Pancreas (tissue), 10 donors: ENCODE data around the gene RPS3A. TPM values are rescaled to one million over a fixed set of nuclear protein-coding genes. Genes with fewer than 3 reads are reported as not detected.
"Not testable (repeated sequence)": the region's sequence is repeated elsewhere in the genome, so short reads cannot be mapped to it uniquely, and the experiment has no call there.

ENCODE experiments used
- ATAC-seq, 4 donors: fragments of 200-7000 bp; cut with Tn5 transposase; one replicate each; pipeline versions ENCODE4 v1.8.0 to v1.9.1; 2020; ENCODE audit warnings: mild to moderate bottlenecking in 4 of 4, moderate library complexity in 4 of 4
- DNase-seq, 6 donors: peaks; one replicate each; pipeline ENCODE4 v3.0.0-alpha.2; 2020
- FAIRE-seq: peaks from 2 replicates; lab custom pipeline; 2012; peaks lifted over from hg19 to GRCh38; lab: Jason Lieb, UNC
- H3K27ac ChIP-seq, 4 donors: fragments of 200-600 bp; sonication (generic); 1 replicate in 3 of 4; 2 replicates in 1 of 4; pipeline versions ENCODE4 v1.5.0 to v1.8.0; 2020
- H3K27me3 ChIP-seq, 4 donors: fragments of 200-600 bp; one replicate each; pipeline ENCODE4 v1.8.0; 2021
- H3K36me3 ChIP-seq, 3 donors: fragments of 200-600 bp; sonication (generic) in 1 of 3; one replicate each; pipeline versions ENCODE4 v1.5.0 to v1.8.0; 2020 to 2021
- H3K4me1 ChIP-seq, 3 donors: fragments of 200-600 bp; one replicate each; pipeline ENCODE4 v1.8.0; 2021
- H3K4me3 ChIP-seq, 4 donors: fragments of 200-600 bp; sonication (generic) in 2 of 4; one replicate each; pipeline versions ENCODE4 v1.5.0 to v1.8.0; 2020 to 2021
- H3K9me3 ChIP-seq, 4 donors: fragments of 200-600 bp; one replicate each; pipeline ENCODE4 v1.8.0; 2021
- WGBS, 2 donors: extraction: QIAGEN DNeasy Blood & Tissue Kit; methylation state at CpG; one replicate each; pipeline ENCODE4 v1.1.7; 2013; 5-methylcytosine and 5-hydroxymethylcytosine counted together
- intact Hi-C, 3 donors: fragments of 100-400 bp; cut with DNase I; formaldehyde crosslinking; loops; one replicate each; pipeline versions ENCODE4 v1.11.1 to v1.14.2; 2022
- polyA plus RNA-seq, 2 donors: library from polyadenylated mRNA; stranded (reverse); fragments of 200-250 nt; gene quantifications; one replicate each; pipeline ENCODE4 v1.2.3, GENCODE V29; 2013
- total RNA-seq, 6 donors: library from RNA; stranded (reverse); fragmentation: NEBNext Ultra II Directional in 4 of 6; extraction: Animal tissue kit (Norgen Biotek cat#: 25700) in 4 of 6; gene quantifications; one replicate each; pipeline versions ENCODE4 v1.2.1 to v1.2.4, GENCODE V29; 2021 to 2023
- TF ChIP-seq, protein P1 (sequence below), 4 donors: fragments of 200-600 bp; sonication (generic) in 3 of 4; IDR thresholded peaks; one replicate each; pipeline versions ENCODE4 v1.5.0 to v1.8.0; 2021; ENCODE audit warnings: antibody characterized with exemption in 4 of 4
- donor health status: healthy with polysubstance abuse.
- donor health status: DM: no; HTN: no; CAD: no; lungs with moderate emphysema.
- donor health status: DM: no; HTN: no; CAD: no.
- donor health status: control.
- donor health status: control.
- donor health status: Bipolar disorder and iron deficiency.
- donor health status: DM: yes; HTN: yes; CAD: no.
- donor health status: DM: no; HTN: no; CAD: no.
- donor health status: DM: no; HTN: no; CAD: no.
- donor health status: DM: yes; HTN: yes; CAD: no.

The RPS3A gene
- total and polyA plus RNA-seq, 8 donors: 882 to 1,850 (median 1,495) TPM

GRCh38 chr4:151129796-151130195 lies 30.4 kb downstream of the RPS3A start:
- Histone ChIP-seq H3K4me1 (no peaks in the 10 kb centered on the region), H3K9me3 (no peaks in the 10 kb centered on the region), H3K27ac (no peak overlapping the region), H3K27me3 (no peaks in the 10 kb centered on the region), H3K4me3 (no peak overlapping the region), H3K36me3 (peaks cover 0 to 4% (median 0%) of the 10 kb centered on the region in 3 donors)
- FAIRE-seq (no peak), DNase-seq (no peak), ATAC-seq (no peak)
- WGBS, 2 donors: 86 to 100% methylated on average over 1 of the region's 1 CpG
- TF ChIP-seq, protein P1, sequence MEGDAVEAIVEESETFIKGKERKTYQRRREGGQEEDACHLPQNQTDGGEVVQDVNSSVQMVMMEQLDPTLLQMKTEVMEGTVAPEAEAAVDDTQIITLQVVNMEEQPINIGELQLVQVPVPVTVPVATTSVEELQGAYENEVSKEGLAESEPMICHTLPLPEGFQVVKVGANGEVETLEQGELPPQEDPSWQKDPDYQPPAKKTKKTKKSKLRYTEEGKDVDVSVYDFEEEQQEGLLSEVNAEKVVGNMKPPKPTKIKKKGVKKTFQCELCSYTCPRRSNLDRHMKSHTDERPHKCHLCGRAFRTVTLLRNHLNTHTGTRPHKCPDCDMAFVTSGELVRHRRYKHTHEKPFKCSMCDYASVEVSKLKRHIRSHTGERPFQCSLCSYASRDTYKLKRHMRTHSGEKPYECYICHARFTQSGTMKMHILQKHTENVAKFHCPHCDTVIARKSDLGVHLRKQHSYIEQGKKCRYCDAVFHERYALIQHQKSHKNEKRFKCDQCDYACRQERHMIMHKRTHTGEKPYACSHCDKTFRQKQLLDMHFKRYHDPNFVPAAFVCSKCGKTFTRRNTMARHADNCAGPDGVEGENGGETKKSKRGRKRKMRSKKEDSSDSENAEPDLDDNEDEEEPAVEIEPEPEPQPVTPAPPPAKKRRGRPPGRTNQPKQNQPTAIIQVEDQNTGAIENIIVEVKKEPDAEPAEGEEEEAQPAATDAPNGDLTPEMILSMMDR (IDR thresholded peaks at IDR 0.05): no peak
- intact Hi-C loops: no loop called here

GRCh38 chr4:151133311-151133710 lies 33.9 kb downstream of the RPS3A start:
- no peak for FAIRE-seq
- TF ChIP-seq, protein P1 (IDR thresholded peaks at IDR 0.05): no peak
- 52% methylated on average over 5 of the region's 5 CpGs for WGBS, 2 donors
- DNase-seq: no peak
- no peak overlapping the region for H3K4me3 ChIP-seq
- intact Hi-C loops: no loop called here
- no peaks in the 10 kb centered on the region for H3K27me3 ChIP-seq
- no peaks in the 10 kb centered on the region for H3K4me1 ChIP-seq
- ATAC-seq: no peak
- H3K9me3 ChIP-seq: no peaks in the 10 kb centered on the region
- no peak overlapping the region for H3K27ac ChIP-seq
- H3K36me3 ChIP-seq: peaks cover 0 to 4% (median 0%) of the 10 kb centered on the region in 3 donors

DNA sequence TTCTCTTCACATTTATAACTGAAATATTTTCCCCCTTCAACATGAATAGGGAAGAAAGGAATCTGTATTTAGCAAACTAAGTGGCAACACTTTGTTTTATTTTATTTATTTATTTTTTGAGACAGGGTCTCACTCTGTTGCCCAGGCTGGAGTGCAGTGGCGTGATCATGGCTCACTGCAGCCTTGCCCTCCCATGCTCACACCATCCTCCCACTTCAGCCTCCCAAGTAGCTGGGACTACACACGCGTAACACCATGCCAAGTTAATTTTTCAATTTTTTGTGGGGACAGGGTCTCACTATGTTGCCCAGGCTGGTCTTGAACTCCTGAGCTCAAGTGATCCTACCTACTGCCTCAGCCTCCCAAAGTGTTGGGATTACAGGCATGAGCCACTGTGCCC lies 36.6 kb downstream of the RPS3A start:
- H3K27ac ChIP-seq, H3K4me1 ChIP-seq, ATAC-seq, FAIRE-seq, H3K27me3 ChIP-seq, intact Hi-C loops, H3K36me3 ChIP-seq, H3K4me3 ChIP-seq, H3K9me3 ChIP-seq, DNase-seq: not testable (repeated sequence)
- 95 to 96% methylated on average over 3 of the region's 3 CpGs for WGBS, 2 donors

- no peaks in the 10 kb centered on the region for H3K4me1 ChIP-seq
- H3K9me3 ChIP-seq: no peaks in the 10 kb centered on the region
- peaks cover 0 to 5% (median 0%) of the 10 kb centered on the region in 3 donors for H3K36me3 ChIP-seq
- no peaks in the 10 kb centered on the region for H3K27me3 ChIP-seq
- DNase-seq (no peak), FAIRE-seq (no peak), ATAC-seq (no peak)
- no peak overlapping the region for H3K4me3 ChIP-seq
- no peak overlapping the region for H3K27ac ChIP-seq
- intact Hi-C loops: no loop called here
- TF ChIP-seq, protein P1 (IDR thresholded peaks at IDR 0.05): no peak
- WGBS, 2 donors: 98 to 100% methylated on average over 1 of the region's 1 CpG
Observed at GRCh38 chr4:151139814-151140213, 40.4 kb downstream of the RPS3A start.

DNA sequence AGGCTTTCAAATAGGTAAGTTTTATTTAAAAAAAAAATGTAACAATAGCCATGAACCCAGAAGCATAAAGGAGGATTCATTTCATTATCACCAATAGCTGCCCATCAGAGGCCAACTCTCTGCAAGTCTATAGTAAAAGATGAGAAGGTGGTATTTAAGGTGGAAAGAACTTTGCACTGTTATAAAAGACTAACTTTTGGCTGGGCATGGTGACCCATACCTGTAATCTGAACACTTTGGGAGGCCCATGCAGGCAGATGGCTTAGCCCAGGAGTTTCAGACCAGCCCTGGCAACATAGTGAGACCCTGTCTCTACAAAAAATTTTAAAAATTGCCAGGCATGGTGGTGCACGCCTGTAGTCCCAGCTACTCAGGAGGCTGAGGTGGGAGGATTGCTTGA lies 43.3 kb downstream of the RPS3A start:
- DNase-seq (no peak), ATAC-seq (no peak), FAIRE-seq (no peak)
- H3K9me3 ChIP-seq: no peaks in the 10 kb centered on the region
- H3K4me1 ChIP-seq: no peaks in the 10 kb centered on the region
- intact Hi-C loops: no loop called here
- 95 to 97% methylated on average over 1 of the region's 1 CpG for WGBS, 2 donors
- TF ChIP-seq, protein P1 (IDR thresholded peaks at IDR 0.05): no peak
- no peak overlapping the region for H3K4me3 ChIP-seq
- peaks cover 0 to 9% (median 0%) of the 10 kb centered on the region in 3 donors for H3K36me3 ChIP-seq
- H3K27ac ChIP-seq: no peak overlapping the region
- no peaks in the 10 kb centered on the region for H3K27me3 ChIP-seq
